Mesodermal cell (in vitro differentiated cells): ENCODE measurements around the gene PLEKHA1.

Experiments
- H3K27ac ChIP-seq: 2 replicates; pipeline ENCODE4 v1.7.0; 2013; ENCODE audit warnings: mild to moderate bottlenecking, low read depth, low read length, moderate library complexity; ENCODE audit not compliant: severe bottlenecking
- H3K36me3 ChIP-seq: 2 replicates; pipeline ENCODE4 v1.7.1; 2013; ENCODE audit warnings: mild to moderate bottlenecking, low read length, moderate library complexity; ENCODE audit not compliant: control insufficient read depth, insufficient read depth
- H3K4me1 ChIP-seq: one replicate; pipeline ENCODE4 v1.7.1; 2013; ENCODE audit warnings: mild to moderate bottlenecking, low read length; ENCODE audit not compliant: insufficient read depth, control insufficient read depth, poor library complexity, severe bottlenecking
- H3K4me3 ChIP-seq: 2 replicates; pipeline ENCODE4 v1.7.0; 2013; ENCODE audit warnings: low read length, control low read depth, mild to moderate bottlenecking; ENCODE audit not compliant: insufficient read depth, poor library complexity, severe bottlenecking; ENCODE audit errors: extremely low read depth
- H3K9me3 ChIP-seq: 2 replicates; pipeline ENCODE4 v1.7.1; 2013; ENCODE audit warnings: mild to moderate bottlenecking, low read length, moderate library complexity; ENCODE audit not compliant: control insufficient read depth
- WGBS, 2 experiments: methylation state at CpG; one replicate each; pipeline ENCODE4 v1.1.5; 2013; ENCODE audit warnings: missing lambda C conversion rate in 2 of 2; ENCODE audit not compliant: insufficient coverage in 2 of 2; 5-methylcytosine and 5-hydroxymethylcytosine counted together

The PLEKHA1 gene

GRCh38 chr10:122462533-122463465 is 88.3 kb downstream of the PLEKHA1 start:
- Histone ChIP-seq H3K4me3 (peak overlapping the region; percentile 49), H3K9me3 (no peaks in the 10 kb centered on the region), H3K36me3 (peaks cover 9% of the 10 kb centered on the region), H3K4me1 (peaks cover 13% of the 10 kb centered on the region), H3K27ac (no peak overlapping the region)
- WGBS, 2 experiments: 17 to 18% methylated on average over 43 to 46 of the region's 47 CpGs

GRCh38 chr10:122463466-122464249 is 89.2 kb downstream of the PLEKHA1 start:
- WGBS, 2 experiments: 86% methylated on average over 15 to 16 of the region's 17 CpGs
- Histone ChIP-seq H3K4me1 (peaks cover 15% of the 10 kb centered on the region), H3K9me3 (no peaks in the 10 kb centered on the region), H3K36me3 (peaks cover 10% of the 10 kb centered on the region), H3K4me3 (peak overlapping the region; percentile 49), H3K27ac (no peak overlapping the region)

GRCh38 chr10:122464250-122464510 is 89.7 kb downstream of the PLEKHA1 start:
- no peaks in the 10 kb centered on the region for H3K9me3 ChIP-seq
- no peak overlapping the region for H3K27ac ChIP-seq
- H3K4me3 ChIP-seq: no peak overlapping the region
- whole genome bisulfite sequencing, 2 experiments: no CpG with 5 or more reads among the region's 4 CpGs
- H3K36me3 ChIP-seq: peaks cover 10% of the 10 kb centered on the region
- H3K4me1 ChIP-seq: peaks cover 21% of the 10 kb centered on the region

- H3K36me3 ChIP-seq: peaks cover 10% of the 10 kb centered on the region
- no peak overlapping the region for H3K4me3 ChIP-seq
- no peak overlapping the region for H3K27ac ChIP-seq
- H3K9me3 ChIP-seq: no peaks in the 10 kb centered on the region
- H3K4me1 ChIP-seq: peaks cover 24% of the 10 kb centered on the region
- 92 to 96% methylated on average over 11 of the region's 11 CpGs for WGBS, 2 experiments
Measured at GRCh38 chr10:122464586-122464985, 90.1 kb downstream of the PLEKHA1 start.

GRCh38 chr10:122465401-122466040 is 91.0 kb downstream of the PLEKHA1 start:
- Histone ChIP-seq H3K9me3 (no peaks in the 10 kb centered on the region), H3K4me3 (no peak overlapping the region), H3K4me1 (peaks cover 15% of the 10 kb centered on the region), H3K36me3 (peaks cover 10% of the 10 kb centered on the region), H3K27ac (no peak overlapping the region)
- 83 to 98% methylated on average over 5 to 6 of the region's 6 CpGs for WGBS, 2 experiments

GRCh38 chr10:122466951-122467381 is 92.5 kb downstream of the PLEKHA1 start:
- H3K9me3 ChIP-seq: no peaks in the 10 kb centered on the region
- H3K4me3 ChIP-seq: no peak overlapping the region
- peaks cover 11% of the 10 kb centered on the region for H3K4me1 ChIP-seq
- peaks cover 10% of the 10 kb centered on the region for H3K36me3 ChIP-seq
- WGBS, 2 experiments: 91 to 95% methylated on average over 8 of the region's 8 CpGs
- no peak overlapping the region for H3K27ac ChIP-seq

- no peak overlapping the region for H3K4me3 ChIP-seq
- 92 to 98% methylated on average over 3 of the region's 6 CpGs for WGBS, 2 experiments
- no peak overlapping the region for H3K27ac ChIP-seq
- peaks cover 11% of the 10 kb centered on the region for H3K4me1 ChIP-seq
- H3K9me3 ChIP-seq: no peaks in the 10 kb centered on the region
- H3K36me3 ChIP-seq: peaks cover 10% of the 10 kb centered on the region
Measured at GRCh38 chr10:122467701-122468100, 93.2 kb downstream of the PLEKHA1 start.

- 95 to 100% methylated on average over 3 to 4 of the region's 5 CpGs for WGBS, 2 experiments
- no peak overlapping the region for H3K27ac ChIP-seq
- peaks cover 18% of the 10 kb centered on the region for H3K4me1 ChIP-seq
- H3K4me3 ChIP-seq: no peak overlapping the region
- H3K9me3 ChIP-seq: no peaks in the 10 kb centered on the region
- H3K36me3 ChIP-seq: peaks cover 10% of the 10 kb centered on the region
Measured at GRCh38 chr10:122468307-122468925, 93.9 kb downstream of the PLEKHA1 start.

- Histone ChIP-seq H3K27ac (no peak overlapping the region), H3K9me3 (no peaks in the 10 kb centered on the region), H3K4me1 (peaks cover 26% of the 10 kb centered on the region), H3K36me3 (peaks cover 10% of the 10 kb centered on the region), H3K4me3 (no peak overlapping the region)
- WGBS, 2 experiments: 94 to 97% methylated on average over 6 to 10 of the region's 11 CpGs
Measured at GRCh38 chr10:122468926-122469781, 94.6 kb downstream of the PLEKHA1 start.
